A549 (cell line): ENCODE data around the gene SH3PXD2A. TPM values are rescaled to one million over a fixed set of nuclear protein-coding genes. Genes with fewer than 3 reads are reported as not detected.
"Not testable (repeated sequence)": the region's sequence is repeated elsewhere in the genome, so short reads cannot be mapped to it uniquely, and the experiment has no call there.

Experiments
- ATAC-seq, 2 experiments: fragments of 200-7000 bp in 1 of 2; fragments of >200 bp in 1 of 2; cut with Nextera tagmentation in 1 of 2; cut with Tn5 transposase in 1 of 2; 3 replicates each; pipeline versions ENCODE4 v1.8.0 to v1.9.1; 2018 to 2020; ENCODE audit warnings: mild to moderate bottlenecking in 1 of 2, moderate library complexity in 1 of 2
- CTCF ChIA-PET: fragments of 300-600 bp; sonication (Branson Sonifier 250); formaldehyde crosslinking; extraction: SDS; loops from one replicate; lab custom pipeline; 2021; ENCODE audit warnings: antibody characterized with exemption, inconsistent platforms; lab: Yijun Ruan, JAX
- POLR2A ChIA-PET: fragments of 350-600 bp; formaldehyde crosslinking; extraction: SDS; loops from one replicate; lab custom pipeline; 2021; ENCODE audit warnings: antibody characterized with exemption, inconsistent platforms; lab: Yijun Ruan, JAX
- DNase-seq, 2 experiments: peaks; one replicate each; pipeline versions ENCODE4 v3.0.0 to v3.0.0-alpha.2; 2011 to 2016; ENCODE audit warnings: low read depth in 1 of 2, low spot score in 1 of 2
- FAIRE-seq: peaks from 2 replicates; lab custom pipeline; 2011; peaks lifted over from hg19 to GRCh38; lab: Jason Lieb, UNC
- H3K27ac ChIP-seq, 2 experiments: fragments of >200 bp; sonication (Bioruptor Twin); formaldehyde crosslinking; 3 replicates each; pipeline ENCODE4 v1.5.1; 2016 to 2017
- H3K4me1 ChIP-seq: fragments of >200 bp; sonication (Bioruptor Twin); formaldehyde crosslinking; 3 replicates; pipeline ENCODE4 v1.6.1; 2016
- H3K4me2 ChIP-seq: fragments of >200 bp; sonication (Bioruptor Twin); formaldehyde crosslinking; 3 replicates; pipeline ENCODE4 v1.6.1; 2016
- H3K4me3 ChIP-seq: fragments of >200 bp; sonication (Bioruptor Twin); formaldehyde crosslinking; 3 replicates; pipeline ENCODE4 v1.5.1; 2016
- H3K9me3 ChIP-seq: fragments of >200 bp; sonication (Bioruptor Twin); formaldehyde crosslinking; 3 replicates; pipeline ENCODE4 v1.6.1; 2016
- BCL3 ChIP-seq: fragments of >200 bp; sonication (Bioruptor Twin); formaldehyde crosslinking; IDR thresholded peaks from 3 replicates; pipeline ENCODE4 v1.6.1; 2016
- CBX8 ChIP-seq: fragments of 200-600 bp; sonication (generic); IDR thresholded peaks from 2 replicates; pipeline ENCODE4 v1.6.1; 2016
- CTCF ChIP-seq: fragments of >200 bp; sonication (Bioruptor Twin); formaldehyde crosslinking; IDR thresholded peaks from 3 replicates; pipeline ENCODE4 v1.5.1; 2016
- E2F6 ChIP-seq: IDR thresholded peaks from 2 replicates; pipeline ENCODE4 v1.6.1; 2012; ENCODE audit warnings: low read depth, borderline replicate concordance
- EHF ChIP-seq: fragments of 250-450 bp; sonication (Bioruptor Pico); IDR thresholded peaks from 2 replicates; pipeline ENCODE4 v1.5.0; 2020; ENCODE audit warnings: mild to moderate bottlenecking
- FOSL2 ChIP-seq, 2 experiments: fragments of 450-650 bp in 1 of 2; fragments of >200 bp in 1 of 2; sonication (Bioruptor Twin) in 1 of 2; formaldehyde crosslinking; IDR thresholded peaks; 2 replicates each; pipeline versions ENCODE4 v1.5.0 to v1.6.1; 2016 to 2020; ENCODE audit warnings: mild to moderate bottlenecking in 1 of 2, moderate library complexity in 1 of 2
- HMGXB4 ChIP-seq: fragments of 250-450 bp; sonication (Bioruptor Pico); IDR thresholded peaks from 2 replicates; pipeline ENCODE4 v1.5.0; 2021; ENCODE audit warnings: mild to moderate bottlenecking, moderate library complexity, borderline replicate concordance
- KDM1A ChIP-seq: fragments of 200-600 bp; sonication (generic); IDR thresholded peaks from 2 replicates; pipeline ENCODE4 v1.6.1; 2016; ENCODE audit warnings: low read depth, mild to moderate bottlenecking
- REST ChIP-seq: fragments of 200-600 bp; sonication (generic); IDR thresholded peaks from 2 replicates; pipeline ENCODE4 v1.6.1; 2016; ENCODE audit warnings: antibody characterized with exemption, mild to moderate bottlenecking, moderate library complexity
- RFX5 ChIP-seq: fragments of 450-650 bp; IDR thresholded peaks from 2 replicates; pipeline ENCODE4 v1.7.1; 2014; ENCODE audit warnings: antibody characterized with exemption, mild to moderate bottlenecking, moderate library complexity
- SMC3 ChIP-seq: fragments of >200 bp; sonication (Bioruptor Twin); formaldehyde crosslinking; IDR thresholded peaks from 3 replicates; pipeline ENCODE4 v1.6.1; 2018; ENCODE audit warnings: inconsistent platforms
- SREBF2 ChIP-seq: fragments of 450-650 bp; IDR thresholded peaks from 2 replicates; pipeline ENCODE4 v1.6.1; 2014; ENCODE audit warnings: mild to moderate bottlenecking, moderate library complexity
- ZNF302 ChIP-seq: fragments of 250-450 bp; sonication (Bioruptor Pico); IDR thresholded peaks from 2 replicates; pipeline ENCODE4 v1.9.0; 2021; ENCODE audit warnings: inconsistent platforms, mild to moderate bottlenecking, moderate library complexity
- ZSCAN20 ChIP-seq: fragments of 250-450 bp; sonication (Bioruptor Pico); IDR thresholded peaks from 2 replicates; pipeline ENCODE4 v1.8.0; 2022; ENCODE audit warnings: mild to moderate bottlenecking, moderate library complexity
- WGBS: methylation state at CpG from one replicate; pipeline ENCODE4 v1.1.6; 2017; ENCODE audit errors: missing lambda C conversion rate; 5-methylcytosine and 5-hydroxymethylcytosine counted together
- polyA plus RNA-seq, 4 experiments: library from polyadenylated mRNA; depleted of rRNA in 3 of 4; stranded (reverse); fragments of >200 nt; fragmentation: RNase III in 1 of 4; extraction: RNeasy Plus Mini Kit Qiagen cat#74134 plus additional on column Dnase treatment in 1 of 4; gene quantifications; 2 replicates in 3 of 4; 3 replicates in 1 of 4; pipeline ENCODE4 v1.2.3, GENCODE V29; 2011 to 2017

Gene SH3PXD2A
- polyA plus RNA-seq, 2 of the 4 experiments (the other 2 are of a cell fraction): 2.4 to 3.9 TPM

GRCh38 chr10:103845972-103846371 lies 9.4 kb downstream of the SH3PXD2A start:
- H3K4me1 ChIP-seq: no peaks in the 10 kb centered on the region
- H3K27ac ChIP-seq: no peak overlapping the region
- H3K4me2 ChIP-seq: no peak overlapping the region
- no peaks in the 10 kb centered on the region for H3K9me3 ChIP-seq
- ChIA-PET CTCF (interaction anchor here (1.5 to 3.3 kb wide), 3 partner anchors 23 to 133 kb away, joined by 3 to 30 read pairs (median 10); no protein-coding TSS in a partner anchor), POLR2A (no interaction called here)
- TF ChIP-seq E2F6 (no peak), REST (no peak), KDM1A (no peak), RFX5 (no peak), HMGXB4 (no peak), EHF (no peak), ZSCAN20 (CRISPR knock-in tag) (no peak), SREBF2 (no peak), CTCF (no peak), ZNF302 (CRISPR knock-in tag) (no peak), BCL3 (no peak), FOSL2 (IDR thresholded peaks at IDR 0.05) (no peak), FOSL2 (CRISPR knock-in tag; IDR thresholded peaks at IDR 0.05) (no peak), CBX8 (no peak), SMC3 (no peak)
- DNase-seq: no peak
- no peak for FAIRE-seq
- WGBS: 83% methylated on average over 5 of the region's 5 CpGs
- no peak overlapping the region for H3K4me3 ChIP-seq
- no peak for ATAC-seq

- ATAC-seq, H3K4me3 ChIP-seq, CTCF ChIA-PET, DNase-seq, H3K4me1 ChIP-seq, FAIRE-seq, H3K9me3 ChIP-seq, H3K4me2 ChIP-seq, H3K27ac ChIP-seq, POLR2A ChIA-PET: not testable (repeated sequence)
- WGBS: 87% methylated on average over 3 of the region's 3 CpGs
Measured at GRCh38 chr10:103845346-103845745, 10.0 kb downstream of the SH3PXD2A start.
